Tibial nerve (tissue), 4 donors: ENCODE measurements around the gene IL16.

Source experiments
- EP300 ChIP-seq, 2 donors: sonication (generic); formaldehyde crosslinking; IDR thresholded peaks; one replicate each; pipeline ENCODE4 v1.6.1; 2017; ENCODE audit warnings: antibody characterized with exemption in 2 of 2, mild to moderate bottlenecking in 1 of 2
- POLR2A ChIP-seq, 2 donors: fragments of 450-650 bp; IDR thresholded peaks; one replicate each; pipeline ENCODE4 v1.6.1; 2017; ENCODE audit warnings: antibody characterized with exemption in 2 of 2, mild to moderate bottlenecking in 2 of 2, moderate library complexity in 2 of 2
- TF ChIP-seq, protein P1 (sequence below), 5 experiments: fragments of 200-600 bp in 3 of 5; fragments of 450-650 bp in 2 of 5; sonication (generic) in 3 of 5; IDR thresholded peaks; one replicate each; pipeline ENCODE4 v1.5.1; 2016 to 2019; ENCODE audit warnings: antibody characterized with exemption in 5 of 5, mild to moderate bottlenecking in 3 of 5, moderate library complexity in 2 of 5

DNA sequence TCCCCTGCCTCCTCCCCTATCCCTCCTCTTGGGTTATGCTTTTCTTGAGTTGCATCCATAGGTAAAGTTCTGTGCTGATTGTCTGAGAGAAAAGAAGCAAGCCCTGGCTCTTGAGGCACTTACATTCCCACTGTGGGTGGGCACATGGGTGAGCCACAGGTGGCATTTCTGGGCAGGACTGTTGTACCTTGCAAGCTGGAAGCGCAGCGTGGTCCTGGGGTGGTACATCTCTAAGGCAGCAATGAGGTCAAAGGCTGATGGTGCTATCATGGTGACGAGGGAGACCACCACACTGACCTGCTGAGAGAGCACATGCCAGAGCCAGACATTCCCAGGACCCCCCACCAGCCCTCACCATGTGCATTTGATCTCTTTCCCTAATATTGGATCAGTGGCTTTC, 152.6 kb downstream of the IL16 start:
- TF ChIP-seq, protein P1, sequence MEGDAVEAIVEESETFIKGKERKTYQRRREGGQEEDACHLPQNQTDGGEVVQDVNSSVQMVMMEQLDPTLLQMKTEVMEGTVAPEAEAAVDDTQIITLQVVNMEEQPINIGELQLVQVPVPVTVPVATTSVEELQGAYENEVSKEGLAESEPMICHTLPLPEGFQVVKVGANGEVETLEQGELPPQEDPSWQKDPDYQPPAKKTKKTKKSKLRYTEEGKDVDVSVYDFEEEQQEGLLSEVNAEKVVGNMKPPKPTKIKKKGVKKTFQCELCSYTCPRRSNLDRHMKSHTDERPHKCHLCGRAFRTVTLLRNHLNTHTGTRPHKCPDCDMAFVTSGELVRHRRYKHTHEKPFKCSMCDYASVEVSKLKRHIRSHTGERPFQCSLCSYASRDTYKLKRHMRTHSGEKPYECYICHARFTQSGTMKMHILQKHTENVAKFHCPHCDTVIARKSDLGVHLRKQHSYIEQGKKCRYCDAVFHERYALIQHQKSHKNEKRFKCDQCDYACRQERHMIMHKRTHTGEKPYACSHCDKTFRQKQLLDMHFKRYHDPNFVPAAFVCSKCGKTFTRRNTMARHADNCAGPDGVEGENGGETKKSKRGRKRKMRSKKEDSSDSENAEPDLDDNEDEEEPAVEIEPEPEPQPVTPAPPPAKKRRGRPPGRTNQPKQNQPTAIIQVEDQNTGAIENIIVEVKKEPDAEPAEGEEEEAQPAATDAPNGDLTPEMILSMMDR (IDR thresholded peaks at IDR 0.05): no peak
- TF ChIP-seq EP300 (IDR thresholded peaks at IDR 0.05) (no peak), POLR2A (IDR thresholded peaks at IDR 0.05) (no peak)
